Stimulated activated CD8-positive, alpha-beta memory T cell treated with anti-CD3 and anti-CD28 coated beads, Interleukin-15, amount 100 ng/mL, for 48 hours (primary cell): ENCODE data around the gene TIFAB.

Source experiments
- DNase-seq, 2 donors: peaks; one replicate each; pipeline ENCODE4 v3.0.0-alpha.2; 2020; ENCODE audit warnings: low read depth in 2 of 2

The TIFAB gene

GRCh38 chr5:135458356-135458755 lies 6.2 kb upstream of the TIFAB start:
- DNase-seq, result no peak

GRCh38 chr5:135457424-135458071 lies 5.4 kb upstream of the TIFAB start:
- peak; percentile 37 to 45 for DNase-seq

GRCh38 chr5:135456238-135457099 lies 4.3 kb upstream of the TIFAB start:
- no peak for DNase-seq

- DNase-seq, result no peak
Observed at GRCh38 chr5:135455876-135456237, 3.7 kb upstream of the TIFAB start.

GRCh38 chr5:135454946-135455345 lies 2.8 kb upstream of the TIFAB start:
- DNase-seq, result no peak

GRCh38 chr5:135453613-135454012 lies 1.5 kb upstream of the TIFAB start:
- no peak for DNase-seq

- DNase-seq, result no peak
Observed at GRCh38 chr5:135451581-135452320, 400 bp downstream of the TIFAB start.

GRCh38 chr5:135450952-135451351 lies 1.2 kb downstream of the TIFAB start:
- no peak for DNase-seq

- DNase-seq, result no peak
Observed at GRCh38 chr5:135450336-135450735, 1.8 kb downstream of the TIFAB start.

GRCh38 chr5:135449644-135450043 lies 2.5 kb downstream of the TIFAB start:
- no peak for DNase-seq

GRCh38 chr5:135448791-135449507 lies 3.2 kb downstream of the TIFAB start:
- no peak for DNase-seq

- no peak for DNase-seq
Observed at GRCh38 chr5:135448071-135448739, 3.9 kb downstream of the TIFAB start.

- DNase-seq, result no peak
Observed at GRCh38 chr5:135447298-135447929, 4.7 kb downstream of the TIFAB start, which contains the start of gene DCANP1. TSS of gene DCANP1 (minus strand) at chr5:135447348. CDS start at chr5:135447108, 240 bp downstream.

GRCh38 chr5:135446615-135447014 lies 5.5 kb downstream of the TIFAB start:
- no peak for DNase-seq

GRCh38 chr5:135446206-135446605 lies 5.9 kb downstream of the TIFAB start:
- no peak for DNase-seq

GRCh38 chr5:135445306-135445985 lies 6.7 kb downstream of the TIFAB start:
- DNase-seq, result no peak

GRCh38 chr5:135444881-135445280 lies 7.3 kb downstream of the TIFAB start:
- no peak for DNase-seq

GRCh38 chr5:135444360-135444759 lies 7.8 kb downstream of the TIFAB start:
- no peak for DNase-seq

- no peak for DNase-seq
Observed at GRCh38 chr5:135443161-135443960, 8.8 kb downstream of the TIFAB start.
